ENCODE measurements around the gene CENPK. TPM values are rescaled to one million over a fixed set of nuclear protein-coding genes. Genes with fewer than 3 reads are reported as not detected.
A peak's percentile ranks its signal among the peaks of the same experiment; 100 is the strongest.

Gene CENPK
- total RNA-seq, 1 donor from 2014 or later = 26.2 TPM

DNA sequence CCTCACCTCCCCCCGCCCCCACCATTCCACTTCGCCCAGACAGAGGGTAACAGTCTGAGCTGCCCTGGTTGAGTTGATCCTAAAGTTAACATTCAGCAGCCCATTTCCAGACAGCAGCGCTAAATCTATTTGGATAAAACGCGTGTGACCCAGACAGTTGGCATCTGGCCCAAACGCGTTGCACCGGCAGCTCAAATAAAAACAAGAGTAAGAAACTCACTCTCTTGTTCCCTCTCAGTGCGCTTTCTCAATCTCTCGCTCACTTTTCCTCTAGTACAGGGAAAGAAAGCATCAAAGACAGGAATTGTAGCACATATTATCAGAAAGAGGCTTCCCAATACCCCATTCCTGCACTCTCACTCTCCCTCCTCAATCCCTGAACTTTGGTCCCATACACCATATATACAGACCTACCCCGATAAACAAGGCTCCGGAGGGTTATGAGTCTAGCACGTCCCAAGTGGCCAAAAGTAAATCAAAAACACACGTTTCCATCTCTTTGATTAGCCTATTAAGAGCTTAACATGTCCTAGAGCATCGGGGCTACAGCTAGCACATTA lies 82.6 kb downstream of the CENPK start:
- no peaks in the 10 kb centered on the region for H3K27me3 Mint-ChIP-seq (ENCODE audit: low read depth)
- DNase-seq (ENCODE audit: low spot score in 2 of 2, unreplicated experiment in 2 of 2) = peak; percentile 30 to 71
- no peak overlapping the region for H3K27ac Mint-ChIP-seq
- H3K36me3 Mint-ChIP-seq = no peaks in the 10 kb centered on the region
- peaks cover 26% of the 10 kb centered on the region for H3K4me1 Mint-ChIP-seq
- no peaks in the 10 kb centered on the region for H3K9me3 Mint-ChIP-seq
- TF ChIP-seq, protein P1, sequence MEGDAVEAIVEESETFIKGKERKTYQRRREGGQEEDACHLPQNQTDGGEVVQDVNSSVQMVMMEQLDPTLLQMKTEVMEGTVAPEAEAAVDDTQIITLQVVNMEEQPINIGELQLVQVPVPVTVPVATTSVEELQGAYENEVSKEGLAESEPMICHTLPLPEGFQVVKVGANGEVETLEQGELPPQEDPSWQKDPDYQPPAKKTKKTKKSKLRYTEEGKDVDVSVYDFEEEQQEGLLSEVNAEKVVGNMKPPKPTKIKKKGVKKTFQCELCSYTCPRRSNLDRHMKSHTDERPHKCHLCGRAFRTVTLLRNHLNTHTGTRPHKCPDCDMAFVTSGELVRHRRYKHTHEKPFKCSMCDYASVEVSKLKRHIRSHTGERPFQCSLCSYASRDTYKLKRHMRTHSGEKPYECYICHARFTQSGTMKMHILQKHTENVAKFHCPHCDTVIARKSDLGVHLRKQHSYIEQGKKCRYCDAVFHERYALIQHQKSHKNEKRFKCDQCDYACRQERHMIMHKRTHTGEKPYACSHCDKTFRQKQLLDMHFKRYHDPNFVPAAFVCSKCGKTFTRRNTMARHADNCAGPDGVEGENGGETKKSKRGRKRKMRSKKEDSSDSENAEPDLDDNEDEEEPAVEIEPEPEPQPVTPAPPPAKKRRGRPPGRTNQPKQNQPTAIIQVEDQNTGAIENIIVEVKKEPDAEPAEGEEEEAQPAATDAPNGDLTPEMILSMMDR (IDR thresholded peaks at IDR 0.05; ENCODE audit: unreplicated experiment) = no peak
- H3K4me3 Mint-ChIP-seq = no peak overlapping the region

DNA sequence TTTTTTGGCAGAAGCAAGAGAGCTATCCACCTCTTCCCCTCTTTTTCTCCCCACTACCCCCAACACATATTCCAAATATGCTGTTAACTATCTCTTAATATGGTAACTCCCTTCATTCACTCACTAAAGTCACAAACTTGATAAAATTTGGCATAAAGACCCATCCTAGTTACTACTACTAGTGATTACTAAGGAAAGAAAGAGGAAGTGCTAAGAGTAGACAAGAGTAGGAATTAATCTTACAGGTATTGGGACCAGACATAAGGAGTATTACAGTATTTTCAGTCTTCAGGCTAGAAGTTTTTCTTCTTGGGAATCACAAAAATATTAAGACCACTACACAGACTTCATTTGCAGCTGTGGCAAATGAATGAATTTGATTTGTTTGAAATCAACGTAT lies 83.4 kb downstream of the CENPK start:
- no peak overlapping the region for H3K4me3 Mint-ChIP-seq
- H3K9me3 Mint-ChIP-seq = no peaks in the 10 kb centered on the region
- H3K27ac Mint-ChIP-seq = no peak overlapping the region
- peaks cover 29% of the 10 kb centered on the region for H3K4me1 Mint-ChIP-seq
- no peaks in the 10 kb centered on the region for H3K27me3 Mint-ChIP-seq (ENCODE audit: low read depth)
- TF ChIP-seq, protein P1 (IDR thresholded peaks at IDR 0.05; ENCODE audit: unreplicated experiment) = no peak
- H3K36me3 Mint-ChIP-seq = no peaks in the 10 kb centered on the region
- DNase-seq (ENCODE audit: low spot score in 2 of 2, unreplicated experiment in 2 of 2) = no peak

DNA sequence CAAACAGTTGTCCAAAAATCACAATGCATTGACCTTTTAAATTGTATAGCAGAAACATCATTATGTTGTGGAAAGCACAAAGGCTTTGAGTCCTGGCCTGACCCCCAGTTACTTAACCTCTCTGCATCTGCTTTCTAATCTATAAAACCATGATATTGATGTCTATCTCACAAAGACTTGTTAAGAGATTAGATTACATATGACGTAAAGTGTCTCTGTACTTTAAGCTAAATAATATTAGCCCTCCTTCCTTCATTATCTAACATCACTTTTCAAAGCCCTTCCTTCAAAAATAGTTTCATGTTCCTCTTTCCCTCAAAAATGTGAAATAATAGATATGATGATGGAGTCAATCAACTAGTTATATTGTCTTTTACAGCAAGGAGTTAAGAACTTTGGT lies 84.6 kb downstream of the CENPK start:
- TF ChIP-seq, protein P1 (IDR thresholded peaks at IDR 0.05; ENCODE audit: unreplicated experiment) = no peak
- DNase-seq (ENCODE audit: low spot score in 2 of 2, unreplicated experiment in 2 of 2) = no peak
- no peak overlapping the region for H3K27ac Mint-ChIP-seq

GRCh38 chr5:65475895-65476294 lies 87.1 kb downstream of the CENPK start:
- TF ChIP-seq, protein P1 (IDR thresholded peaks at IDR 0.05; ENCODE audit: unreplicated experiment) = no peak
- Mint-ChIP-seq H3K4me1 (peaks cover 12% of the 10 kb centered on the region), H3K27ac (no peak overlapping the region), H3K4me3 (no peak overlapping the region), H3K27me3 (ENCODE audit: low read depth) (no peaks in the 10 kb centered on the region), H3K36me3 (no peaks in the 10 kb centered on the region), H3K9me3 (no peaks in the 10 kb centered on the region)
- DNase-seq (ENCODE audit: low spot score in 2 of 2, unreplicated experiment in 2 of 2) = no peak

More for the DNA sequence above, 84.6 kb downstream of the CENPK start:
- H3K36me3 Mint-ChIP-seq = no peaks in the 10 kb centered on the region
- no peaks in the 10 kb centered on the region for H3K9me3 Mint-ChIP-seq
- H3K27me3 Mint-ChIP-seq (ENCODE audit: low read depth) = no peaks in the 10 kb centered on the region
- no peak overlapping the region for H3K4me3 Mint-ChIP-seq
- peaks cover 27% of the 10 kb centered on the region for H3K4me1 Mint-ChIP-seq

- no peak for DNase-seq (ENCODE audit: low spot score in 2 of 2, unreplicated experiment in 2 of 2)
- Mint-ChIP-seq H3K4me1 (peaks cover 12% of the 10 kb centered on the region), H3K4me3 (no peak overlapping the region), H3K27me3 (ENCODE audit: low read depth) (no peaks in the 10 kb centered on the region), H3K36me3 (no peaks in the 10 kb centered on the region), H3K9me3 (no peaks in the 10 kb centered on the region), H3K27ac (no peak overlapping the region)
- TF ChIP-seq, protein P1 (IDR thresholded peaks at IDR 0.05; ENCODE audit: unreplicated experiment) = no peak
Observed at GRCh38 chr5:65475336-65475735, 87.6 kb downstream of the CENPK start.

Data from mesothelial cell of epicardium (in vitro differentiated cells).